Measurements from ENCODE around the gene PPM1A. TPM values are rescaled to one million over a fixed set of nuclear protein-coding genes. Genes with fewer than 3 reads are reported as not detected.

Gene PPM1A
- total and polyA plus RNA-seq, 4 donors: 21.4 to 61.5 (median 33.6) TPM

DNA sequence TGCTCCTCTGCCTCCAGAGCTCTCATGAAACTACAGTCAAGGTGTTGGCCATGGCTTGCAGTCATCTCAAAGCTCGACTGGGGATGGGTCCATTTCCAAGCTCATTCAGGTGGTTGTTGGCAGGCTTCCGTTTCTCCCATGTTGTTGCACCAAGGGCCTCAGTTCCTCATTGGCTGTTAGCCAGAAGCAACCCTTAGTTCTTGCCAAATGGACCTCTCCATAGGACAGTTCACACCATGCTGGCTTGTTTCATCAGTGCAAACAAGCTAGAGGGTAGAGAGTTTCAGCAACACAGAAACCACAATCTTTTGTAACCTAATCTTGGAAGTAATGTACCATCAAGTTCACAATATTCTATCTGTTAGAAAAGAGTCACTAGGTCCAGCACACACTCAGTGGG, 22.7 kb upstream of the PPM1A start:
- Histone ChIP-seq H3K4me3 (no peak overlapping the region), H3K27me3 (ENCODE audit: control insufficient read depth in 3 of 3, insufficient read depth in 3 of 3, low read length in 2 of 3) (no peaks in the 10 kb centered on the region), H3K4me1 (ENCODE audit: control insufficient read depth in 5 of 5, insufficient read depth in 5 of 5, low read length in 5 of 5) (peaks cover 0 to 8% (median 4%) of the 10 kb centered on the region in 5 donors), H3K36me3 (ENCODE audit: control insufficient read depth in 4 of 4, insufficient read depth in 4 of 4, low read length in 4 of 4) (no peaks in the 10 kb centered on the region), H3K27ac (ENCODE audit: low read depth in 1 of 2, low read length in 1 of 2) (no peak overlapping the region), H3K9ac (ENCODE audit: insufficient read depth in 1 of 2, low read length in 2 of 2) (no peak overlapping the region), H3K9me3 (ENCODE audit: control insufficient read depth in 4 of 4, insufficient read depth in 3 of 4, low read length in 3 of 4) (no peaks in the 10 kb centered on the region)
- WGBS, 2 donors: 31 to 34% methylated on average over 2 of the region's 2 CpGs
- TF ChIP-seq, protein P1, sequence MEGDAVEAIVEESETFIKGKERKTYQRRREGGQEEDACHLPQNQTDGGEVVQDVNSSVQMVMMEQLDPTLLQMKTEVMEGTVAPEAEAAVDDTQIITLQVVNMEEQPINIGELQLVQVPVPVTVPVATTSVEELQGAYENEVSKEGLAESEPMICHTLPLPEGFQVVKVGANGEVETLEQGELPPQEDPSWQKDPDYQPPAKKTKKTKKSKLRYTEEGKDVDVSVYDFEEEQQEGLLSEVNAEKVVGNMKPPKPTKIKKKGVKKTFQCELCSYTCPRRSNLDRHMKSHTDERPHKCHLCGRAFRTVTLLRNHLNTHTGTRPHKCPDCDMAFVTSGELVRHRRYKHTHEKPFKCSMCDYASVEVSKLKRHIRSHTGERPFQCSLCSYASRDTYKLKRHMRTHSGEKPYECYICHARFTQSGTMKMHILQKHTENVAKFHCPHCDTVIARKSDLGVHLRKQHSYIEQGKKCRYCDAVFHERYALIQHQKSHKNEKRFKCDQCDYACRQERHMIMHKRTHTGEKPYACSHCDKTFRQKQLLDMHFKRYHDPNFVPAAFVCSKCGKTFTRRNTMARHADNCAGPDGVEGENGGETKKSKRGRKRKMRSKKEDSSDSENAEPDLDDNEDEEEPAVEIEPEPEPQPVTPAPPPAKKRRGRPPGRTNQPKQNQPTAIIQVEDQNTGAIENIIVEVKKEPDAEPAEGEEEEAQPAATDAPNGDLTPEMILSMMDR (IDR thresholded peaks at IDR 0.05; ENCODE audit: control extremely low read depth, extremely low read depth): no peak
- DNase-seq (no peak), ATAC-seq (ENCODE audit: insufficient read depth, low FRiP score) (no peak)

DNA sequence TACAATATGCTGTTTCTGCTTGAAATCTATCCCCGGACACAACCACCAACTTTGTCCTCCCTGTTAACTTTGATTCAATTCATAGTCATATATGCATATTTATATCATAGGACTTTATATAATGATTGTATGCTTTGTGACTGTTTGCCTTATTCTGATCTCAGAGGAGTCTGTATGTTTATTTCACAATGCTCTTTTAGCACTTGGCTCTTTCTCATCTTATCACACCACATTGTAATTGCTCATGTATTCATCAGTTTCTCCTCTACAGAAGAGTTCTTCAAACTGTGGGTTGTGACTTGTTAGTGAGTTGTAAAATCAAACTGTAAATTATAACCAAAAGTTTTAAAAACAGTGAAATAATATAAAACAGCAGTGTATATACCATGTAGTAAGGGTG, 21.7 kb upstream of the PPM1A start:
- DNase-seq: peak in 2 of 3 donors; percentile 24 to 55
- 88 to 94% methylated on average over 1 of the region's 1 CpG for WGBS, 2 donors
- Histone ChIP-seq H3K9ac (ENCODE audit: insufficient read depth in 1 of 2, low read length in 2 of 2) (no peak overlapping the region), H3K9me3 (ENCODE audit: control insufficient read depth in 4 of 4, insufficient read depth in 3 of 4, low read length in 3 of 4) (peaks cover 0 to 1% (median 0%) of the 10 kb centered on the region in 4 donors), H3K4me3 (no peak overlapping the region), H3K36me3 (ENCODE audit: control insufficient read depth in 4 of 4, insufficient read depth in 4 of 4, low read length in 4 of 4) (no peaks in the 10 kb centered on the region), H3K4me1 (ENCODE audit: control insufficient read depth in 5 of 5, insufficient read depth in 5 of 5, low read length in 5 of 5) (peaks cover 0 to 8% (median 4%) of the 10 kb centered on the region in 5 donors), H3K27ac (ENCODE audit: low read depth in 1 of 2, low read length in 1 of 2) (no peak overlapping the region), H3K27me3 (ENCODE audit: control insufficient read depth in 3 of 3, insufficient read depth in 3 of 3, low read length in 2 of 3) (no peaks in the 10 kb centered on the region)
- TF ChIP-seq, protein P1 (IDR thresholded peaks at IDR 0.05; ENCODE audit: control extremely low read depth, extremely low read depth): no peak
- no peak for ATAC-seq (ENCODE audit: insufficient read depth, low FRiP score)

- peaks cover 0 to 5% (median 0%) of the 10 kb centered on the region in 4 donors for H3K9me3 ChIP-seq (ENCODE audit: control insufficient read depth in 4 of 4, insufficient read depth in 3 of 4, low read length in 3 of 4)
- no peak overlapping the region for H3K4me3 ChIP-seq
- H3K27ac ChIP-seq (ENCODE audit: low read depth in 1 of 2, low read length in 1 of 2): no peak overlapping the region
- ATAC-seq (ENCODE audit: insufficient read depth, low FRiP score): no peak
- H3K4me1 ChIP-seq (ENCODE audit: control insufficient read depth in 5 of 5, insufficient read depth in 5 of 5, low read length in 5 of 5): peaks cover 0 to 8% (median 4%) of the 10 kb centered on the region in 5 donors
- no peaks in the 10 kb centered on the region for H3K36me3 ChIP-seq (ENCODE audit: control insufficient read depth in 4 of 4, insufficient read depth in 4 of 4, low read length in 4 of 4)
- no peaks in the 10 kb centered on the region for H3K27me3 ChIP-seq (ENCODE audit: control insufficient read depth in 3 of 3, insufficient read depth in 3 of 3, low read length in 2 of 3)
- no peak overlapping the region for H3K9ac ChIP-seq (ENCODE audit: insufficient read depth in 1 of 2, low read length in 2 of 2)
- no peak for DNase-seq
- TF ChIP-seq, protein P1 (IDR thresholded peaks at IDR 0.05; ENCODE audit: control extremely low read depth, extremely low read depth): no peak
Observed at GRCh38 chr14:60229614-60230013, 19.4 kb upstream of the PPM1A start.

GRCh38 chr14:60232185-60232584, 16.8 kb upstream of the PPM1A start:
- ATAC-seq (ENCODE audit: insufficient read depth, low FRiP score) (no peak), DNase-seq (no peak)
- Histone ChIP-seq H3K4me3 (no peak overlapping the region), H3K4me1 (ENCODE audit: control insufficient read depth in 5 of 5, insufficient read depth in 5 of 5, low read length in 5 of 5) (peaks cover 0 to 5% (median 0%) of the 10 kb centered on the region in 5 donors), H3K27ac (ENCODE audit: low read depth in 1 of 2, low read length in 1 of 2) (no peak overlapping the region), H3K27me3 (ENCODE audit: control insufficient read depth in 3 of 3, insufficient read depth in 3 of 3, low read length in 2 of 3) (no peaks in the 10 kb centered on the region), H3K36me3 (ENCODE audit: control insufficient read depth in 4 of 4, insufficient read depth in 4 of 4, low read length in 4 of 4) (no peaks in the 10 kb centered on the region), H3K9me3 (ENCODE audit: control insufficient read depth in 4 of 4, insufficient read depth in 3 of 4, low read length in 3 of 4) (peaks cover 0 to 5% (median 0%) of the 10 kb centered on the region in 4 donors), H3K9ac (ENCODE audit: insufficient read depth in 1 of 2, low read length in 2 of 2) (no peak overlapping the region)
- TF ChIP-seq, protein P1 (IDR thresholded peaks at IDR 0.05; ENCODE audit: control extremely low read depth, extremely low read depth): no peak
- WGBS, 2 donors: 95 to 100% methylated on average over 1 of the region's 1 CpG
